Hypothalamus (tissue), 51 donors: ENCODE measurements around the gene URB1.

Source experiments
- DNase-seq, 51 donors: peaks; one replicate each; lab custom pipeline; 2025; lab: John Stamatoyannopoulos, UW

Gene URB1

DNA sequence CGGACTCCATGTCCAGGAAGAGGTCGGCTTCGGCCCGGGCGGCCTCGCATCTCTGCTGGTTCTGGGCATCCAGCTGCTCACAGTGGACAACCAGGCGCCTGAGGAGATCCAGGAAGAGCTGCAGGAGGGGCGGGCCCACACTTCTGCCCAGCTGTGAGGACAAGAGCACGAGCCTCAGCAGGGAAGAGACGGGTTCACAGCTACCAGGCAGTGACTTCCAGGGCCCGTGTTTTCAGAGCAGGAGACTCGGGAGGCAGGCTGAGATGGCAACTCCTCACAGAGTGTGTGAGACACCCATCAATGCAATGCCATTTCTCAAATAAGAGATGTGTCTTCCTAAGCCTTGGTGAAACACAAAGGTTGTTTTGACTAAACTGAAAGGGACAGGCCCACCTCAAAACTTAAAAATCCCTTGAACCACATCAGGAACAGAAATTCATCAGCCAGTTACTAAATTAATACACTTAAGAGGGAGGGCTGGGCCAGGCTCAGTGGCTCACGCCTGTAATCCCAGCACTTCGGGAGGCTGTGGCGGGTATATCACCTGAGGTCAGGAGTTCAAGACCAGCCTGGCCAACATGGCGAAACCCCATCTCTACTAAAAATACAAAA is 43.4 kb downstream of the URB1 start:
- no peak for DNase-seq

DNA sequence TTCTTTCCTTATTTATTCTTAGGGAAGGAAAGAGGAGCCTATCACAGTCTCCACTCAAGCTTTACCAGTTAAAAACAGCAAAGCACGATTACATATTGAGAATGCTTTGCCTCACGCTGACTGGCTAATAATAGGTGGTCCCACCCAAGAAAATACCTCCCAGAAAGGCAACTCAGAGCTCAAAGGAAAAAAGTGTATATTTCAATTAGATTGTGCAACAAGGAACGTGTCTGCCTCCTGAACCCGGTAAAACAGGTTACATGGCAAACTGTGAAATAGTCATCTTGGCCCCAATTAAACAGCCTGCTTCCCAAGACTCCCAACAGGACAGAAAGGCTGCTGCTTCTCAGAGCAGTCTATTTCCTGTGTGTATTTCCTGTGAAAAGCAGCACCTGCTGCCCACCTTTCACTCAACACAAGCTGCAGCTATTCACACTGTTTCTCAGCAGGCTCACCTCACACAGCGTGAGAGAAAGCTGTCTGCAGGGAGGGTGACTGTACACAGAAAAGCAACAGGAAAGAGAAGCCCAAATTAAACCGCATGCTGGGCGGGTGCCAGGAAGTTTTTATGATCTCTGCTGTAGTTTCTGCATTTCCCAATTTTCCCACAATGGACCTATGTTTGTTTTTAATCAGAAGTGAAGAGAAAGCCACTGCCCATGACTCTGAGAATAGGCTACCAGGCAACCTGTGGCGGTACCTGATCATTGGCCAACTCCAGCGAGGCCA is 44.0 kb downstream of the URB1 start:
- no peak for DNase-seq

DNA sequence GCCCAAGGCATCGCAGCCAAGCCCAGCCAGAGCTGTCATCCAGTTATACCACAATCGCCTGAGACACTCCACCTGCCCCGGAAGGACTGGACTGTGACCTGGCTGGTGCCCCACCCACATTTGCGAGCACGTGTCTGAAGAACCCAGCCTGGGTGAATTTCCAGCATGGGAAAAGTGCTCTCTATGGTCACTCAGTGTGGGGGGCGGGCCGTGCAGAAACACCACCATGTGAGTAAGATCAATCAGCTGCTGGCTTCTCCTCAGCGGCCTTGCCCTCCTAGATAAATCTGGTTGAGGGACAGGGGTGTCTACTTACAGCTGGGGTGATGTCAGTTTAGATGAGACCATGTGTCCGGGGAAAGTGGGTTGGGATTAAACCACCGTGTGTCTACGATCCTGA is 44.8 kb downstream of the URB1 start:
- DNase-seq = no peak

DNA sequence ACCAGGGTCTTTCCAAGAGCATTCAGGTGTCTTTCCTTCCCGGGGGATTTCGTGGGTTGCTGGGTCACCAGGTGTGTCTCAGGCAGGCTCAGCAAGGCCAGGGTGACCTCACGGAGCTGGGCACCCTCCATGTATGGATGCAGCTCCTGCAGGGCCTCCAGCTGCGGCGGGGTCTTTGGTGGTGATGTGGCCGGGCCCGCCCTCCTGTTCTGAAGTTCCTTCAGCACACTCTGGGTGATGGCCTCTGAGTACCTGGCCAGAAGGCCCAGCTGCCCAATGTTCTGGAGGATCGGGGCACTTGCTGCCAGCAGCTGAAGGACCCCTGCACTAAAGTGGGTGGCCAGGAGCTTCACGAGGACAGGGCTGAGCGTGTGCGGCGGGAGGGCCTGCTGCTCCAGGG is 45.5 kb downstream of the URB1 start:
- no peak for DNase-seq

DNA sequence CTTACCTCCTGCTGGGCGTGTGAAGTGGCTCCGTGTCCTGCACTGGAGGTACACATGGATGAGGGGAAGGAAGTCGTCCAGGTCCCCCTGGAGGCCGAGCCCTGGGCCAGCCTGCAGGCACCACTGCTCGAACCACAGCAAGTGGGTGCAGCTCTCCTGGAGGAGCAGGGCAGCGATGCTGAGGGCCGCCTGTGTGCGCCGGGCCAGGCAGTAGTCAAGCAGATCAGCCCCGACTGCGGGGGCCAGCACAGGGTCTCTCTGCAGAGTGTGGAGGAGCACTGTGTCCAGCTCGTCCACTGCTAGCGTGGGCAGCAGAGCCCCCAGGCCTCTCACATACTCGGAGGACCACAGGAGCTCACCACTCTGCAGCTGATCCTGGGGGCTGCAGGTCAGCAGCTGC is 45.9 kb downstream of the URB1 start:
- no peak for DNase-seq

DNA sequence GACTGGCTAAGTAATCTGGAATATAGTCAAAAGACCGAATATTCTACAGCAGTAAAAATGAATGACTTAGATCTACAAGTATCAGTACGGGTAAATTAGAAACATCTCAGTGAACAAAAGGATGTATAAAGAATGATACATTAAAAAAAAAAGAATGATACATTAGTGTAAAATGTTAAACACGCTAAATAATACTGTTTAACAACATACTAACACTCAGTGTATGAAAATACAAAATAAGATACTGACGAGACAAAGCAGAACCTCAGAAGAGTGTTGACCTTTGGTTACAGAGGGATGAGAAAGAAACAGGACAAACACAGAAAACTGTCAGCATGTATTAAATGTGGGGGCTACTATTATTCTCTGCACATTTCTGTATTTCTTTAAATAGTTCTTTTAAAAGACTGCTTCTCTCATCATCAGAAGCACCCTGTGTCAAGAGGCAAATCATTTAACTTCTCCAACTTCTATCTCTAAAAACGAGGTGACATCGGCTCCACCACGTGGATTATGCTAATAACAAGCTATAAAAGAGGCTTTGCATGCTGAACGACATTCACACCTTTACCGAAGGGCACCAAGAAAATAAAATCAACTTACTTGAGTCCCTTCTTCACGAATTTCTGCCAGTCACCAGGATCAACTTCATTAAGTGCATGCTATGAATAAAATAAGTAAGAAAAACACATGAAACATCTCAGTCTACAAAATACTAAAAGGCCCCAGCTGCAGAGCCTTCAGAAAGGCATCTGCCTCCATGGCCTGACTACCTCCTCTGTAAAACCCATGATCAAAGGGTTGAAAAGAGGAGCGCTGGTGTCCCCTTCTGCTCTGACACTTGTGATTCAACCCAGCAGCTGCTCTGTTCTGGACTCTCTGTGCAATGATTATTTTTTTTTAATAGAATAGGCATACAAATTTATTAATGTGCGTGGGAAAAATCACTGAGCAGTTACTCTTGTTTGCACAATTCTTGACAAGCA is 51.7 kb downstream of the URB1 start:
- peak in 1 of 51 donors; percentile 49 for DNase-seq

DNA sequence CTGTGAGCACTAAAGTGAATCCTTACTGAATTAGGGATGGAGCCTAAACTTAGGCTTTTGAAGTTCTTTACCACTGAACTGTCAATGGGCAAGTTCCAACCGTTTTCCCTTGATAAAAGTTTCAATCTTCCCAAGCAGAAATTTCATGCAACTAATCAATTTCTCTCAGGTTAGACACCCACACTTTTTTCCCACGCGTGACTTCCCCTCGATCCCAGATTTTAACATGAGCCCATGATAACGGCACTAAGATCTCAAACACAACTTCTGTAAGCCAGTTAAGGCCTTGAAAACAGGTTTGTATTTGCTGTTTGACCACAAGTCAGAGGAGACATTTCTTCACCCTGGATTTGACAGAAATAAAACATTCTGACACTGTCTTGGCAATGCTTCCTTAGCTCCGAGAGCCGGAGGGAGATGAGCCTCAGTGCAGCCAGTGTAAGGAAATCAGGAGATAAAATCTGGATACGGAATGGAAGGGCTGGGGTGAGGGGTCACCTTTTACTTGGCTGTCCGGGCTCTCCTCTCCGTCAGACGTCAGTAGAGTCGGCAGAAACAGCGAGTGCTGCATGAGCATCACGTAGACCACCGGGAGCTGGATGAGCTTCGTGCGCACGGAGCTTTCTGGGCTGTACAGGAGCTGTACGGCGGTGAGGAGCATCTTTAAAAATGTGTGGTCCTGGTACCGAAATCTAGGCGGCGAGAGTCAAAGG is 54.4 kb downstream of the URB1 start:
- no peak for DNase-seq

DNA sequence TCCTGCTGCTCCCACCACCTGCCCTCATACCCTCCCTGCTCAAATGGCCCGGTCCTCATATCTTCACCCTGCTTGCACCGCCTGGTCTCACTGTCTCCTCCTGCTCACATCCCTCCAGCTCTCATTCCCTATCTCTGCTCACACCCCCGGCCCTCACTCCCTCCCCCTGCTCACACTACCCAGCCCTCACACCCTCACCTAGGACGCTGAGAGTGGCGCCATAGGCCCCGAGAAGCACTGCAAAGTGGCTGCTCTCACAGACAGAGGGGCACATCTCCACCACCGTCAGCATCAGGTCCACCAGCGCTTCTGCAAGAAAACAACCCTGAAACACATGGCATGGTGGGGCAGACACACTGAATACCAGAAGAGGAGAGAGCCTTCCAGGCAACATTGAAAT is 55.6 kb downstream of the URB1 start:
- no peak for DNase-seq

DNA sequence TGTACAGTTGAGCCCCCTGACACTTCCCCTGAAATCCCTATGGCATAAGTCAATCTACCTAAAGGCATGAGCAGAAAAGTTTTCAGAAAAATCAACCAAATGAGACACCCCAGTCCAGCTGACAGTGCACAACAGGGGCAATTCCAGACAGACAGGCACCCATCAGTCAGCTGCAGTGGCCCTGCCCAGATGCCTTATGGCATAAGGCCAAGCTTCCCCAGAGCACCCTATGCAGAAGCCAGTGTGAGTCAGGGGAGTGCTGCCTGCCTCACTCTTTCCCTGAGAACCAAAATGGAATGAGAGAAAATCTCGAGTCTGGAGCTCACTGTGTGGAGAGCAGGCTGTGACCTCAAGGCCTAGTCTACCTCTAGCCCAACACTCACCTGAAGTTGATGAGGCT is 56.1 kb downstream of the URB1 start:
- peak in 22 of 51 donors; percentile 11 to 56 (median 28) for DNase-seq

DNA sequence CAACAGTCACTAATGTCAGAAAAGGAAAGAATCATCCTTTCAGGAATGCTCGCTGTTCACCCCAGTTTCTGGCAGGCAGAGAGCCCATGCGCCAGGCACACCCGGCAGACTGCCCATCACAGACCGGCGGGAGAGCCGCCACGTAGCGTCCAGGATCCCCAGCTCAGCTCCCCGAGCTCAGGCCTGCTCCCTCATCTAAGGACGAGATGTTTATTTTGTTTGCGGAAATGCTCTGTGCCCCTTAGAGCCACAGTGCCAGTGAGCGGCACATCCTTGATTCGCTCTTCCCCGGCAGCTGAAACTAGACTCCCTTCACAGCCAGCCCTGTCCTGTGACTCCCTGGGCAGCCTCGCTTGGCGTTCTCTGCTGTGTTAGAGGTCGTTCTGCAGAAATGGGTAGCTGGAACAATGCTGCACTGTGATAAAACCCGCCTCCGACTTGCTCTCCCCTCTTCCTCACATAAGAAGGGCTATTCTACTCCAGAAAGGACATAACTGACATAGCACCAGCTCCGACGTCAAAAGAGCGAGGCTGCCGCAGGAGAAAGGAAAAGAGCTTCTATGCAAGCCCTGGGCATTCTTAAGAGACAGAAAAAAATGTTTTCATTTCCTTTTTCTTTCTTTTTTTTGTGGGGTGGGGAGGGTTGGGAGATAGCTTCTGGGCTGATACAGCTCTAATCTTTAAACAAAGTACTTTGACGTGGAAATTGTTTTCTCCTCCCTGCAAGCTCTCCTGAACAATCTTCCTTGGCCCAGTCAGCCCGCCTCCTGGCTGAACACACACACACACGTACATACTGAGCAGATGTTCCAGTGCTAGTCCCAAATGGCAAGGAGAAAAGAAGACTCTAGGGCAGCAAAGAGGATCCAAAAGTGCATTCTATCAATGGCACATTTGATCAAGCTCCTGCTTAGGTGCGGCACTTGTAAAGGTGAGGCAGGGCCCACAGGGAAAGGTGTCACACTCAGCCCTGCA is 56.9 kb downstream of the URB1 start:
- DNase-seq = peak in 47 of 51 donors; percentile 22 to 92 (median 74)

DNA sequence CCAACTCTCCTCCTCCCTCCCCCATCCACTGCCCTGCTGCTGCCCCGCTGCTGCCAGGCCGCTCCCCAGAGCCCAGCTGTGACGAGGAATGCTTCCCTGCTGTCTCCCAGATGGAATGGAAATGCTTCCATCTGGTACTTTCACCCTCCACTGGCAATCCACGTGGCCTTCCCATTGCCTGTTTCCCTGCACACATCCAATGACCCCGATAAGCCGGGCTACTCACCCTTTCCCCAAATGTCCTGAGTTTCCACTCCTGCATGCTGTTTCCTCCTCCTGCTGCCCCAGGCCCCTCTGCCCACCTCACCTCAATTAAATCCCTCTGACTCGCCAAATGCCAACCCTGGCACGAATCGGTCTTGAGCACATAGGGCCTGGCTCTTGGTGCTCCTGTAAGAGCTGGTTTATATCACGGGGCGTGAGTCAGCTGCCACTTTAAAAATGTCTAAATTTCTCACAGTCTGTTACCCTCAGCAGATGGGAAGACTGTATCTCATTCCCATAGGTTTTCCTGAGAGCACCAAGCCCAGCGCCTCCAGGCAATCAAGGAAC is 57.8 kb downstream of the URB1 start:
- peak in 38 of 51 donors; percentile 17 to 81 (median 46) for DNase-seq

DNA sequence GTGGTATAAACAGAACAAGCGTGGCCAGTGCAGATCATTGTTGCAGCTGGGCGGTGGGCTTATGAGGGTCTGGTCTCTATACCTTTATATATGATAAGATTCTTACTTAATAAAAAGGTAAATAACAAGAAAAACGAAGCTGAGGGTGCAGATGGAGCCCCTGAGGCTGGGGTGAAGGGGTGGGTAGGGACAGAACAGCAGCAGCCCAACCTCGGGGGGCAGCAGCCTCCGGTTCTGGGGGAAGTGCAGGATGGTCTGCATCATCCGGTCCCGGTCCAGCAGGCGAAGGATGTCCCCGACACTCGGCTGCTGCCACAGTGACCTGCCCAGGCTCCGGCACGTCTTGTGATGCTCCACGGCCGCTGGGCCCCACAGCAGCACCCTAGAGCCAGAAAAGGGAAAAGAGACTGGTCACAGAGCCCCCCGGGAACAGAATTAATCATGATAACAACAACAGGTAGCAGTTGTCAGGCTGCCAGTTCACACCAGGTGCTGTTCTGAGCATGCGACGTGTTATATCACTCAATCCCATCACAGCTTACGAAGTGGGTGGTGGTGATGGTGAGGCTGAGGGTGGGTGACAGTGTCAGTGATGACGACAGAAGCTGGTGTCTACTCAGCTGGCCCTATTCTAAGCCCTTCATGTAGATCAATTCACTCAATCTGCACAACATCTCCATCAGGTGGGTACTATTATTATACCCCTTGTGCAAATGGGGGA is 58.7 kb downstream of the URB1 start:
- DNase-seq = peak in 1 of 51 donors; percentile 42

DNA sequence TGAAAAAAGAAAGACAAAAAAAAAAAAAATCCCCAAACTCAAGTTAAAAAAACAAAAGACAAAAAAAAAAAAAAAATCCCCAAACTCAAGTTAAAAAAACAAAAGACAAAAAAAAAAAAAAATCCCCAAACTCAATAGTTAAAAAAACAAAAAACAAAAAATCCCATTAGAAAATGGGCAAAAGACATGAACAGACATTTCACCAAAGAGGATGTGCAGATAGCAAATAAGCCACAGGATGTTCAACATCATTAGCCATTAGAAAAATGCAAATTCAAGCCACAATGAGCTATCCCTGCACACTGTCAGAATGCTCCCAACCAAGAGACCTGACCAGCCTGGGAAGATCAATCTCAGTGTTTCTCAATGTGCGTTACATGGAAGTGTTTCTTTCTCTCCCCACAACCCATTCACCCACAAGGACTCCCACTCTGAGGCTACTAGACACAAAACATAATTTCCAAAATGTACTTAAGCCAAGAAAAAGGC is 60.3 kb downstream of the URB1 start:
- DNase-seq = no peak

DNA sequence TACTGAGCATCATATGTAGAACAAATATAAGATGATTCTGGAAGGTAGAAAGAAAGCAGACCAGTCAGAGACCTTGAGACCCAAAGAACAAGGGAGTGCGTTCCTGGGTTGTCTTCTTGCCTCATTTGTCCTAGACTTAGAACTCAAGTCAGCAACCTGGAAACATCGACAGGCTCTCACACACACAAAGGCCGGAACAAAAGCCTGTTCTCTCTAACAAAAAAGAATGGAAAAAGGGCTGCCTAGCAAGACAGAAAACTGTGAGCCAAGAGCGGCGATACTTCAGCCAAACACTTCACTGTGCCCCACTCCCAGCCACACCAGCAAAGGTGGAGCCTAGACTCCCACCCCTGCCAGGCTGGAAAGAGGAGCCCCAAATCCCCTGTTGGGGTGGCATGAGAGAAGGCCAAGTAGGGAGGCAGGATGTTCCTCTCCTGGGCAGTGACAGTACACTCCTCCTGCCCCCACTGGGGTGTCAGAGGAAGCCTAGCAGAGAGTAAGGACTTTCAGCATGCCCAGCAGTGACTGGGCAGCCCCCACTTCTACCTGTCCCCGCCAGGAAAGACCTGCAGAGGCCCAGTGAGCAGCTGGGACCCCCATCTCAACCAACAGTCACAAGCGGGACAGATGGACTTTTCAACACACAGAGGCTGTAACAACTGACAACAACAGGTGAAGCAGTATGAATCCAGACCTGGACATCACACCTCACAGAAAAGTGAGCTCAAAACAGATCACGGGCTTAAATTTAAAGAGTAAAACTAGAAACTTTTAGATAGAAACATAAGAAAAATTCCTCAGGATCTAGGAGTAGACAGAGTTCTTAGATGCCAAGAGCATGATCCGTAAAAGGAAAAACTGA is 61.1 kb downstream of the URB1 start:
- DNase-seq = peak in 11 of 51 donors; percentile 6 to 60 (median 29)

DNA sequence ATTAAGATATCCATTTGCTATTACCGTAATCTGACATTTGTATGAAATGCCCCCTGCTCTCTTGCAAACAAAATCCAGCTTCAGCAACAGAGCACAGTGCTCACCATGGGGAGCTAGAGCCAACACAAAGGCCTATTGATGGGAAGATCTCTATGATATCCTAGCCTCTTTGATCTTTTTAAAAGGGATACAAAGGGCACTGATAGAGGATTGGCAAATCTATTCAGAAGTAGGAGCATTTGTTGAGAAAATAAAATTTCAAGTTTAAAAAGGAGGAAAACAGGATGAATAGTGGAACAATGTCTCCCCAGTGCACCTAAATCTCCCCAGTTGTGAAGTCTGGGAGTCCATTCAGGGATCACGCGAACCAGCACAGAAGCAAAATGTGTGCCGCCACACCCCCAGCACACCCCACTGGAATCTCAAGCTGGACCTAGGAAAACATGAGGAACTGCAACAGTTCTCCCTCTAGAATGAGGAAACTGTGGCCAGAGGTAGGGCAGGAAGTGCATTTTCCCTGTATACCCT is 62.0 kb downstream of the URB1 start:
- DNase-seq = peak in 6 of 51 donors; percentile 12 to 40 (median 19)

DNA sequence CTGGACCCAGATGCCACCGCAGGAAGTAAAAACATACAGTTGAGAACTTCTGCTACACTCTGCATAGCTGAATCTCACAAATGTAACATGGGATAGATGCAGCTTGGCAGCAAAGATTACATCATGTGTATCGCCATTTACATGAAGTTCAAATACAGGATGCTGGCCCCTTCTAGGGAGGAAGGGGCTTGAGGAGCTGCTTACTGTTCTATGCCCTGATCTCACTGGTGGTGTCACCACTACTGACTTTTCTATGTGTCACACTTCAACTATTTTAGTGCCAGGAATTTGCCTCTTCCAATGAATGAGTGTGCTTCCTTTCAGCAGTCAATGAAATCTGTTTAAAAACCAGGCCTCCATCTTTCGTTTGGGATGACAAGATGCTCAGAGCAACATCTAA is 63.0 kb downstream of the URB1 start:
- no peak for DNase-seq

DNA sequence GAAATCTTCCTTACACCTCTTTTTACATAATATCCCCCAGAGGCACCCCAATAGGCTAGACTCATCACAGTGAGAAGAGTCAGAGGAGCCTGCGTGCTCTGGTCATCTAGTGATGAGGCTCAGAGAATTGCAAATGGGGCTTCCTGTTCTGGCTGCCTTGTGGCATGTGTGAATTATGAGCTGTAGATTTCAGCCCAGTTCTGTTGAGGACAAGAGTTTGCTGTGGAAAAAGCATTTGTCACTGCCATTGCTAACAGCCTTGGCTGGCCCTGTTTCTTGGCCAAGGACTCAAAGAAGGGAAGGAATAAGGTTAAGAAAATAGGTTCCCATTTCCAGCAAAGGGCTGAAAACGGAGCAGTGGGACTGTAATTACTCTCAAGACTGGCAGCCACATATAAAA is 63.5 kb downstream of the URB1 start:
- DNase-seq = peak in 1 of 51 donors; percentile 18
